ENCODE measurements around the gene MARK3.

DNA sequence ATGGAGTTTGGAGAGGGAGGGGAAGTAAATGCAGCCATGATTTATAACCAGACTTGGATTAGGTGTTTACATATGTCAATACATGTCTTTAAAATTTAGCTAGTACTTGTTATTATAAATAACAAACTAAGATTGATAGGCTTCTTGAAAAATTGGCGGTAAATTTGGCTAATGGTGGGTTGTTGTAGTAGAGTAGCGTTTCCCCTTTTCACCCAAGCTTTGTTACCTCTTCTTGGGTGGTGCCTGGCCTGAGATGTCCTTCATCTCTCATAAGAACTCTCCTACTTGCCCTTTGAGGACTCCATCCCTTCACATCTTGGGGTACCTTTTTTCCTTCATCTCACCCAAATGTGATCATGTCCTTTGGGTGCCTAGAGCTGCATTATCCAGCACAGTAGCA, 11.2 kb downstream of the MARK3 start:
- TF ChIP-seq, protein P1, sequence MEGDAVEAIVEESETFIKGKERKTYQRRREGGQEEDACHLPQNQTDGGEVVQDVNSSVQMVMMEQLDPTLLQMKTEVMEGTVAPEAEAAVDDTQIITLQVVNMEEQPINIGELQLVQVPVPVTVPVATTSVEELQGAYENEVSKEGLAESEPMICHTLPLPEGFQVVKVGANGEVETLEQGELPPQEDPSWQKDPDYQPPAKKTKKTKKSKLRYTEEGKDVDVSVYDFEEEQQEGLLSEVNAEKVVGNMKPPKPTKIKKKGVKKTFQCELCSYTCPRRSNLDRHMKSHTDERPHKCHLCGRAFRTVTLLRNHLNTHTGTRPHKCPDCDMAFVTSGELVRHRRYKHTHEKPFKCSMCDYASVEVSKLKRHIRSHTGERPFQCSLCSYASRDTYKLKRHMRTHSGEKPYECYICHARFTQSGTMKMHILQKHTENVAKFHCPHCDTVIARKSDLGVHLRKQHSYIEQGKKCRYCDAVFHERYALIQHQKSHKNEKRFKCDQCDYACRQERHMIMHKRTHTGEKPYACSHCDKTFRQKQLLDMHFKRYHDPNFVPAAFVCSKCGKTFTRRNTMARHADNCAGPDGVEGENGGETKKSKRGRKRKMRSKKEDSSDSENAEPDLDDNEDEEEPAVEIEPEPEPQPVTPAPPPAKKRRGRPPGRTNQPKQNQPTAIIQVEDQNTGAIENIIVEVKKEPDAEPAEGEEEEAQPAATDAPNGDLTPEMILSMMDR (conservative IDR thresholded peaks at IDR 0.05) = no peak
- TF ChIP-seq ZFX (IDR thresholded peaks at IDR 0.05) = no peak
